Cerebellar cortex (tissue), 1 donor: ENCODE measurements around the gene PPP1R12B.
A peak's percentile ranks its signal among the peaks of the same experiment; 100 is the strongest.
"Not testable (repeated sequence)": the region's sequence is repeated elsewhere in the genome, so short reads cannot be mapped to it uniquely, and the experiment has no call there.

Source experiments
- DNase-seq: peaks from one replicate; pipeline ENCODE4 v3.0.0-alpha.2; 2015; ENCODE audit warnings: low spot score

The PPP1R12B gene

GRCh38 chr1:202561240-202561639 is 212.7 kb downstream of the PPP1R12B start:
- no peak for DNase-seq

- DNase-seq: no peak
Measured at GRCh38 chr1:202561726-202562443, 213.4 kb downstream of the PPP1R12B start.

- no peak for DNase-seq
Measured at GRCh38 chr1:202562444-202563060, 214.1 kb downstream of the PPP1R12B start.

- no peak for DNase-seq
Measured at GRCh38 chr1:202563818-202564217, 215.3 kb downstream of the PPP1R12B start.

- DNase-seq: no peak
Measured at GRCh38 chr1:202564958-202565495, 216.5 kb downstream of the PPP1R12B start.

GRCh38 chr1:202565890-202566602 is 217.5 kb downstream of the PPP1R12B start:
- no peak for DNase-seq

GRCh38 chr1:202567738-202568137 is 219.2 kb downstream of the PPP1R12B start:
- no peak for DNase-seq

- DNase-seq: no peak
Measured at GRCh38 chr1:202568410-202568809, 219.9 kb downstream of the PPP1R12B start.

GRCh38 chr1:202568826-202569225 is 220.3 kb downstream of the PPP1R12B start:
- DNase-seq: no peak

GRCh38 chr1:202569393-202570322 is 221.2 kb downstream of the PPP1R12B start:
- no peak for DNase-seq

GRCh38 chr1:202571719-202572339 is 223.3 kb downstream of the PPP1R12B start:
- peak; percentile 58 for DNase-seq

GRCh38 chr1:202572867-202573266 is 224.4 kb downstream of the PPP1R12B start:
- DNase-seq: no peak

GRCh38 chr1:202575918-202576653 is 227.6 kb downstream of the PPP1R12B start:
- no peak for DNase-seq

GRCh38 chr1:202576816-202577215 is 228.3 kb downstream of the PPP1R12B start:
- DNase-seq: no peak

- no peak for DNase-seq
Measured at GRCh38 chr1:202577381-202577780, 228.9 kb downstream of the PPP1R12B start.

- peak; percentile 27 for DNase-seq
Measured at GRCh38 chr1:202578001-202578504, 229.6 kb downstream of the PPP1R12B start.

GRCh38 chr1:202578565-202578964 is 230.1 kb downstream of the PPP1R12B start:
- no peak for DNase-seq

GRCh38 chr1:202579806-202580205 is 231.3 kb downstream of the PPP1R12B start:
- no peak for DNase-seq

GRCh38 chr1:202580619-202581018 is 232.1 kb downstream of the PPP1R12B start:
- no peak for DNase-seq

- DNase-seq: not testable (repeated sequence)
Measured at GRCh38 chr1:202582350-202582749, 233.9 kb downstream of the PPP1R12B start.
